ENCODE data around the gene EPO. TPM values are rescaled to one million over a fixed set of nuclear protein-coding genes. Genes with fewer than 3 reads are reported as not detected.

The EPO gene
- polyA plus RNA-seq, 1 donor (not counting 4 experiments of a cell fraction or from before 2014, with no cell fraction given), result 0.35 TPM

DNA sequence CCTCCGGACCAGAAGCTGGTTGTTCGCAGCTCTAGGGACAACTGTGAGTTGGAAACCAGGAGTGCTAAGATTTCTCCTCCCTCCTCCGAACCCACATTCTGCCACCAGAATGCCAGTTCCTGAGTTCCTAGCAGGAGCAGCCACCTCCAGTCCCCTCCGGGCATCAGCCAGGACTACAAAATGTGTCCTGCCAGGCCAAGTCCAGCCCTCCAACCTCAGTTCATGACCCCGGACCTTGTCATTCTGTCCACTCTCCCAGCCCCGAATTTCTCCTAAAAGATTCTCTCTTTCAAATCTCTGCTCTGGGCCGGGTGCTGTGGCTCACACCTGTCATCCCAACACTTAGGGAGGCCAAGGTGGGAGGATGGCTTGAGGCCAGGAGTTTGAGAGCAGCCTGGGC is 15.5 kb downstream of the EPO start:
- Histone ChIP-seq H3K4me2 (ENCODE audit: control insufficient read depth, extremely low read depth, insufficient read depth, low read depth, low read length) (no peak overlapping the region), H3K79me2 (ENCODE audit: control insufficient read depth, insufficient read depth, low read length) (no peaks in the 10 kb centered on the region), H3K4me1 (ENCODE audit: control insufficient read depth, extremely low read depth, insufficient read depth, low read length) (no peaks in the 10 kb centered on the region), H3K27ac (ENCODE audit: control insufficient read depth, insufficient read depth, low read length) (no peak overlapping the region), H3K27me3 (ENCODE audit: control insufficient read depth, extremely low read depth, insufficient read depth, low read length) (no peaks in the 10 kb centered on the region), H3K9me1 (ENCODE audit: control insufficient read depth, extremely low read depth, insufficient read depth, low read length) (no peaks in the 10 kb centered on the region), H3K36me3 (ENCODE audit: control insufficient read depth in 2 of 2, extremely low read depth in 1 of 2, insufficient read depth in 2 of 2, low read length in 2 of 2) (no peaks in the 10 kb centered on the region), H3K4me3 (ENCODE audit: control insufficient read depth in 2 of 3, extremely low read depth in 1 of 3, insufficient read depth in 2 of 3, low read depth in 1 of 3, low read length in 3 of 3) (no peak overlapping the region), H3K9me3 (ENCODE audit: control insufficient read depth, low read depth, low read length) (no peaks in the 10 kb centered on the region), H4K20me1 (ENCODE audit: control insufficient read depth, extremely low read depth, insufficient read depth, low read length) (no peaks in the 10 kb centered on the region), H2AFZ (ENCODE audit: control insufficient read depth, low read length) (no peak overlapping the region), H3K9ac (ENCODE audit: control insufficient read depth, extremely low read depth, insufficient read depth, low read length) (no peak overlapping the region)
- DNase-seq (ENCODE audit: low read depth, low spot score), result no peak
- FAIRE-seq, result no peak
- dilution Hi-C loops (cut with MboI; ENCODE audit: extremely low pct_ligation_motif_present, low sequenced_read_pairs), result no loop called here
- TF ChIP-seq, protein P1, sequence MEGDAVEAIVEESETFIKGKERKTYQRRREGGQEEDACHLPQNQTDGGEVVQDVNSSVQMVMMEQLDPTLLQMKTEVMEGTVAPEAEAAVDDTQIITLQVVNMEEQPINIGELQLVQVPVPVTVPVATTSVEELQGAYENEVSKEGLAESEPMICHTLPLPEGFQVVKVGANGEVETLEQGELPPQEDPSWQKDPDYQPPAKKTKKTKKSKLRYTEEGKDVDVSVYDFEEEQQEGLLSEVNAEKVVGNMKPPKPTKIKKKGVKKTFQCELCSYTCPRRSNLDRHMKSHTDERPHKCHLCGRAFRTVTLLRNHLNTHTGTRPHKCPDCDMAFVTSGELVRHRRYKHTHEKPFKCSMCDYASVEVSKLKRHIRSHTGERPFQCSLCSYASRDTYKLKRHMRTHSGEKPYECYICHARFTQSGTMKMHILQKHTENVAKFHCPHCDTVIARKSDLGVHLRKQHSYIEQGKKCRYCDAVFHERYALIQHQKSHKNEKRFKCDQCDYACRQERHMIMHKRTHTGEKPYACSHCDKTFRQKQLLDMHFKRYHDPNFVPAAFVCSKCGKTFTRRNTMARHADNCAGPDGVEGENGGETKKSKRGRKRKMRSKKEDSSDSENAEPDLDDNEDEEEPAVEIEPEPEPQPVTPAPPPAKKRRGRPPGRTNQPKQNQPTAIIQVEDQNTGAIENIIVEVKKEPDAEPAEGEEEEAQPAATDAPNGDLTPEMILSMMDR (optimal IDR thresholded peaks at IDR 0.05 in 1 of 3, IDR thresholded peaks at IDR 0.05 in 1 of 3, conservative IDR thresholded peaks at IDR 0.05 in 1 of 3; ENCODE audit: extremely low read depth in 1 of 3, insufficient read depth in 2 of 3, low read length in 3 of 3), result no peak
- no peak for TF ChIP-seq EZH2 (IDR thresholded peaks at IDR 0.05; ENCODE audit: low read length)

DNA sequence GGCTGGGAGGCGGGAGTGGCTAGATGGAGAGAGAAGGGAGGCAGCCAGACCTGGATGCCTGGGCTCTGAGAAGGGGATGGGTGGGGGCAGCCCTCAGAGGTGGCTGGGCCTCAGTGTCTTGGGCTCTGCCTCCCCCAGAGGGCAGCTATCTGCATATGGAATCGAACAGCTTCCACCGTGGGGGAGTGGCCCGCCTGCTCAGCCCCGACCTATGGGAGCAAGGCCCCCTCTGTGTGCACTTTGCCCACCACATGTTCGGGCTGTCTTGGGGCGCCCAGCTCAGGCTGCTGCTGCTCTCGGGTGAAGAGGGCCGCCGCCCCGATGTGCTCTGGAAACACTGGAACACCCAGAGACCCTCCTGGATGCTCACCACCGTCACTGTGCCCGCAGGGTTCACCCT is 16.4 kb downstream of the EPO start:
- no peaks in the 10 kb centered on the region for H3K9me1 ChIP-seq (ENCODE audit: control insufficient read depth, extremely low read depth, insufficient read depth, low read length)

More for the DNA sequence above, 16.4 kb downstream of the EPO start:
- Histone ChIP-seq H2AFZ (ENCODE audit: control insufficient read depth, low read length) (no peak overlapping the region), H3K27ac (ENCODE audit: control insufficient read depth, insufficient read depth, low read length) (no peak overlapping the region), H3K4me2 (ENCODE audit: control insufficient read depth, extremely low read depth, insufficient read depth, low read depth, low read length) (no peak overlapping the region), H3K9ac (ENCODE audit: control insufficient read depth, extremely low read depth, insufficient read depth, low read length) (no peak overlapping the region), H3K4me3 (ENCODE audit: control insufficient read depth in 2 of 3, extremely low read depth in 1 of 3, insufficient read depth in 2 of 3, low read depth in 1 of 3, low read length in 3 of 3) (no peak overlapping the region), H3K4me1 (ENCODE audit: control insufficient read depth, extremely low read depth, insufficient read depth, low read length) (no peaks in the 10 kb centered on the region), H3K36me3 (ENCODE audit: control insufficient read depth in 2 of 2, extremely low read depth in 1 of 2, insufficient read depth in 2 of 2, low read length in 2 of 2) (no peaks in the 10 kb centered on the region), H3K27me3 (ENCODE audit: control insufficient read depth, extremely low read depth, insufficient read depth, low read length) (no peaks in the 10 kb centered on the region), H3K9me3 (ENCODE audit: control insufficient read depth, low read depth, low read length) (no peaks in the 10 kb centered on the region), H3K79me2 (ENCODE audit: control insufficient read depth, insufficient read depth, low read length) (no peaks in the 10 kb centered on the region), H4K20me1 (ENCODE audit: control insufficient read depth, extremely low read depth, insufficient read depth, low read length) (no peaks in the 10 kb centered on the region)
- FAIRE-seq (no peak), DNase-seq (ENCODE audit: low read depth, low spot score) (no peak)
- no peak for TF ChIP-seq EZH2 (IDR thresholded peaks at IDR 0.05; ENCODE audit: low read length)
- TF ChIP-seq, protein P1 (optimal IDR thresholded peaks at IDR 0.05 in 1 of 3, IDR thresholded peaks at IDR 0.05 in 1 of 3, conservative IDR thresholded peaks at IDR 0.05 in 1 of 3; ENCODE audit: extremely low read depth in 1 of 3, insufficient read depth in 2 of 3, low read length in 3 of 3), result no peak
- dilution Hi-C loops (cut with MboI; ENCODE audit: extremely low pct_ligation_motif_present, low sequenced_read_pairs), result no loop called here
